Measurements from ENCODE around the gene ERAS.
"Not testable (repeated sequence)": the region's sequence is repeated elsewhere in the genome, so short reads cannot be mapped to it uniquely, and the experiment has no call there.

Gene ERAS

DNA sequence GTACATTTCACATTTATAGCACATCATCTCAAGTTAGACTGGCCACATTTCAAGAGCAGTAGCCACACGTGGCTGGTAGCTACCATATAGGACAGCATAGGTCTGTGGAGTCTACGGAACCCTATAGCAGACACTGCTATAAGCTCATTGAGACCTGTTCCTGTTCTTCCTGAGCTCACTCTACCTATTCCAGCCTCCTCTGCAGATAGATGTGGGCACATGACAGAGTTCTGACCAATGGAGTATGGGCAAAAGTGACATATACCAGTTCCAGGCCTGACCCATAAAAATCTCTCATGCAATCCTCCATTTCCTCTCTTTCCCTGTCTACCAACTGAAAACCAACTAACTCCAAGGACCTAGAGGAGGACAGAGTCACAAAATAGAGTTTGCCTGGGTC is 28.0 kb upstream of the ERAS start:
- DNase-seq, result no peak

DNA sequence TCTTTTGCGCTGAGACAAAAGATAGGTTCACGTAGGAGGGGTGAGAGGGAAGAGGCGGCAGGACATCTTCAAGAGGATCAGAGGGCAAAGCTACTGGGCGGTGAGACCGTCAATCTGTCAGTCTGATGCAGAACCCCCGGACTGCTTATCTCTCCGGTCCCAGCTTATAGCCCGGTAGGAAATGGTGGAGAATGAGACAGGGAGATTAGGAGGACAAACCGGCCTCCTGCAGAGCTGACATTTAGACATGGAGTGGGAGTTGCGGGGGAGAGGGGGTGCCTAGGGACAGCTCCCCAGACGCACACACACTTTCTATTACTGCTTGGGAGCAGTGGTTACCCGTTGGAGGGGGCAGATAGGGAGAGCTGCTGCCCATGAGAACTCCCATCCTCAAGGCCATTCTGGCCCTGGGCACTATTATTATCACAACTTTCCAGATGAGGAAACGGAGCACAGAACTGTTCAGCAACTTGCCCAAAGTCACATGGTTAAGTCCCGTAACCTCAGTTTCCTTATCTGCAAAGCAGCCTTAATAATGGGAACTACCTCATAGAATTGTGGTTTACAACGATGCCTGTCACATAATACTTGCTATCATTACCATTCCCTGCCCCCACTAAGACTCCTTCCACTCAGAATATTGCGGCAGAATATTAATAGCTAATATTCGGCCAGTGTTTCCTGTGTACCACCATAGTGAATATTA is 25.6 kb upstream of the ERAS start:
- DNase-seq, result no peak

DNA sequence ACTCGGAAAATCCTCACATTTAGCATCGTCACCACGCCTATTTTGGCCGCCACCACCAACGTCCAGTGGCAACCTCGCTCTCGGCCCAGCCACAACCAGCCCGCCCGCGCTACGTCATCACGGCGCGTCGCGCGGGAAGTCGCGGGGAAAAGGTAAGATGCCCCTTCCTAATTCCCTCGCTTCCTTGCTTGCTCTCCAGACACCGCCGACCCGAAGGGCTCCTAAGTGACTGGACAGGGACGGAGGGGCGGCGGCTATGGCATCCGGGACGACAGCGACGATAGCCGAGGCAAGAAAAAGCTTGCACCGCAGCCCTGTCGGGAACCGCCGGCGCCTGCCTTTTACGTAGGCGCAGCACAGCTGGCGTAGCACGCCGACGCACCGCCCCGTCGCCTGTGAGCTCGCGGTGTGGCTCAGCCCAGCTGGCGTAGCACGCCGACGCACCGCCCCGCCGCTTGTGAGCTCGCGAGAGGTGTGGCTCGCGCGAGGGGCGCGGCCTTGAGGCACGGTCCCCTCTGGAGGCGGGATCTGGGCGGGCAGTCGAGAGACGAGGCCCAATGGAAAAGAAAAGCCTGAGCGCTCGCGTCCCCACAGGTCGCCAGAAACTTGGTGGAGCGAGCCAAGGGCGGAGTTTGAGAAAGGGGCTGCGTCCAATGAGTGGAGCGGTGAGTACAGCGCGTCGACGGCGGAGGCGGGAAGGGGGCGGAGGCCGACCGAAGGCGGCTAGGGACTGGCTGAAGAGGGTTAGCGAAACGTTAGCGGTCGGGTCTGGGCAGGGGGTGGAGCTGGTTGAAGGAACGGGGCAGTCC is 24.8 kb upstream of the ERAS start, which contains the start of gene HDAC6:
TSS of gene HDAC6 (plus strand) at position 788 of the 809 bp plus-strand sequence. CDS start 626 bp downstream, outside the sequence.
- DNase-seq, result peak; percentile 91

DNA sequence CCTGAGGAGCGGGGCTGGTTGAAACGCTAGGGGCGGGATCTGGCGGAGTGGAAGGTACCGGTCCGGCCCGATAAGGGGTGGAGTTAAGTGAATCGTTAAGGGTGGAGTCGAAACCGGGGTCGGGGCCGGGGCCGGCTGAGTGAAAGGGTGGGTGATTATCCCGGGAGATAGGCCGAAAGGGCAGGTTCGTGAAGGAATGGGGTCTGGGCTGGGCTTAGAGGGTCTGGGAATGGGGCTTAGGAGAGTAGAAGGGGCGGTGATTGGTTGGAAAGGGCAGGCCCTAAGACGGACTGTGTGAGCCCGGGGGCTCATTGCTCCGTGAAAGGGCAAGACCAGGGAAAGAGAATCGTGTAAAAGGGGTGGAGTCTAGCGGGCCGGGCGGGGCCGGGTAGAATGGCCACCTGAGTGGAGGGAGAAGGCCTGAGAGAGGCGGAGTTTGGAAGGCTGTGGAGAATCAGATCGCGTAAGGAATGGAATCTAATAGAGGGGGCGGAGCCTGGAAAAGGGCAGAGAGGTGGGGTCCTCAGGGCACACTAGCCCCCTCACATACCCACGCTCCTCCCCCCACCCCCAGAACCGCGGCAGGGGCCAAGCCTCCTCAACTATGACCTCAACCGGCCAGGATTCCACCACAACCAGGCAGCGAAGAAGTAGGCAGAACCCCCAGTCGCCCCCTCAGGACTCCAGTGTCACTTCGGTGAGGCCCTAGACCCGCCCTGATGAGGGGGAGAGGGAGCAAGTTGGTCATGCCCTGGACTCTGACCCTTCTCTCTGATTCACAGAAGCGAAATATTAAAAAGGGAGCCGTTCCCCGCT is 24.0 kb upstream of the ERAS start:
- peak; percentile 39 for DNase-seq

DNA sequence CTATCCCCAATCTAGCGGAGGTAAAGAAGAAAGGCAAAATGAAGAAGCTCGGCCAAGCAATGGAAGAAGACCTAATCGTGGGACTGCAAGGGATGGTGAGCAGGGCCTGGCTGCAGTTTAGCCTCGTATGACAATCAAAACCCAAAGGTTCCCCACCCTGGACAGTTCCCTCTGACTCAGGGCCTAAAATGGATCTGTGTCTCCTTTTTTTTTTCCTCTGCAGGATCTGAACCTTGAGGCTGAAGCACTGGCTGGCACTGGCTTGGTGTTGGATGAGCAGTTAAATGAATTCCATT is 23.5 kb upstream of the ERAS start:
- DNase-seq, result no peak

DNA sequence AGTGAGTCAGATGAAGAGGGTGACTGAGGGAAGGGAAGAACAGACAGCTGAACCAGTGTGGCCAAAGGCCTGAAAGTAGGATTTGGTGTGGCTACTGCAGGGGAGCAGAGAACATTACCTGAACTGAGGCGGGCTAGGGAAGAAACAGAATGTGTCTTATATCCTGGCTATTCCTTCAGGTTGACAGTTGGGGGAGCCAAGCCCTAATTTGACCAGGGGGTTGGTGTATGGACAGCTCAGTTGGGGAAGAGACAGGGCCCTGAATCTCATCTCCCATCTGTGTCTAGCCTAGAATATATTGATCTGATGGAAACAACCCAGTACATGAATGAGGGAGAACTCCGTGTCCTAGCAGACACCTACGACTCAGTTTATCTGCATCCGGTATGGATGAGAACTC is 20.2 kb upstream of the ERAS start:
- DNase-seq, result no peak

DNA sequence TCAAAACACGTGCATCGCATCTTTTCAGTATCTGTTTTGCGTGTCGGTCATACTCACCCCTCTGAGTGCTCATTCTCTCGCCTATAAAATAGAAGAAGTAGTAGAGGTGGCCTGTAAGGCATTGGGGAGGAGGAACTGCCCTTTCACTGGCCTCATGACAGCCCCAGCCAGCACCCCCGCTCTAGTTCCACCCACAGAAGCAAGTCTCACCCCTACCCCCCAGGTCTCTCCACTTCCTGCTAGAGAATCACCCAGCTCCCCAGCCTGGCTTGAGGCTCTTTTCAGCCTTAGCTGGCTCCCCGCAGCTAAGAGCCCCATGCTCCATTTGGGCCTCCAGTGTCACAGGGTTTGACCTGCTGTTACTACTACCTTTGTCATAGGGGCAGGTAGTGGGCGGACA is 12.7 kb upstream of the ERAS start:
- no peak for DNase-seq

DNA sequence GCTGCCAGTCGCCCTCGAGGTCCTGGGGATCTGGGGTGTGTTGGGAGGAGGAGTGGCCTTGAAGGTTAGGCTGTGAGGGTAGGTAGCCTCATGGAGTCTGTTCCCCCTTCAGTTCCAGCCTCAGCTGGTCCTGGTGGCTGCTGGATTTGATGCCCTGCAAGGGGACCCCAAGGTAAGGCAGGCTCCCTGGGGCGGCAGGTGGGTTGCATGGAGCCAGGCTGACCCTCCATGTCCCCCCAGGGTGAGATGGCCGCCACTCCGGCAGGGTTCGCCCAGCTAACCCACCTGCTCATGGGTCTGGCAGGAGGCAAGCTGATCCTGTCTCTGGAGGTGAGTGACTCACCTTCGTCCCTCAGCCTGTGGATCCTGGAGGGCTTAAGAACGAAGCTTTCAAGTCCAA is 11.6 kb upstream of the ERAS start:
- DNase-seq, result no peak

DNA sequence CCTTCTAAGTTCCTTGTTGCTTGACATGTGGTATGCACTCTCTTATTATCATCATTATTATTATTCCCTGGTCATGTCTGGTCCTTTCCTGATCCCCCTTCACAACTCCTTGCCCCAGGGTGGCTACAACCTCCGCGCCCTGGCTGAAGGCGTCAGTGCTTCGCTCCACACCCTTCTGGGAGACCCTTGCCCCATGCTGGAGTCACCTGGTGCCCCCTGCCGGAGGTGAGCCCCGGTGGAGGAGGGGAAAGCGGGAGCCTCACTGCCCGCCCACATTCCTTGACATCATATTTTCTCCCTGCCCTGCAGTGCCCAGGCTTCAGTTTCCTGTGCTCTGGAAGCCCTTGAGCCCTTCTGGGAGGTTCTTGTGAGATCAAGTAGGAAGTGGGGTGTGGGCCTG is 11.0 kb upstream of the ERAS start:
- DNase-seq, result no peak

DNA sequence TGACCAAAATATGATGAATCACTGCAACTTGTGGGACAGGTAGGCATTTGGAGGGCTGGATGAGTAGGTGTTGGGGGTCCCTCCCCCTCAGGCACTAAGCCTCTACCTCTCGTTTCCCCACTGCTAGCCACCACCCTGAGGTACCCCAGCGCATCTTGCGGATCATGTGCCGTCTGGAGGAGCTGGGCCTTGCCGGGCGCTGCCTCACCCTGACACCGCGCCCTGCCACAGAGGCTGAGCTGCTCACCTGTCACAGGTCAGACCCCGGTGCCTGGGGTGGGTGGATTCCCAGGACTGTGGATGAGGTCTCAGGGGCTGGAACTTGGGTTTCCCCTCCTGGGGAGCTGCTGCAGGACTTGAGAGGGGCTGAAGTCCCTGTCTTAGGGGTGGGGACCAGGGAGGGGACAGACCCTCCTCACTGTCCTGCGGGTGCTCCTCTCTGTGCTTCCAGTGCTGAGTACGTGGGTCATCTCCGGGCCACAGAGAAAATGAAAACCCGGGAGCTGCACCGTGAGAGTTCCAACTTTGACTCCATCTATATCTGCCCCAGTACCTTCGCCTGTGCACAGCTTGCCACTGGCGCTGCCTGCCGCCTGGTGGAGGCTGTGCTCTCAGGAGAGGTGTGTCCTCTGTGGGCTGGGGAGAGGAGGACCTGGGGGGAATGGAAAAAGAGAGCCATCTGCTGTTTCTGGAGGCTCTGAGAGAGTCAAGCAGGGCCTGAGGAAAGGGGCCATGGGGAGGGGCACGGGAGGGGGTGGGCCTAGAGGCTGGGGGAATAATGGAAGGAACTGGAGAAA is 10.1 kb upstream of the ERAS start:
- no peak for DNase-seq

DNA sequence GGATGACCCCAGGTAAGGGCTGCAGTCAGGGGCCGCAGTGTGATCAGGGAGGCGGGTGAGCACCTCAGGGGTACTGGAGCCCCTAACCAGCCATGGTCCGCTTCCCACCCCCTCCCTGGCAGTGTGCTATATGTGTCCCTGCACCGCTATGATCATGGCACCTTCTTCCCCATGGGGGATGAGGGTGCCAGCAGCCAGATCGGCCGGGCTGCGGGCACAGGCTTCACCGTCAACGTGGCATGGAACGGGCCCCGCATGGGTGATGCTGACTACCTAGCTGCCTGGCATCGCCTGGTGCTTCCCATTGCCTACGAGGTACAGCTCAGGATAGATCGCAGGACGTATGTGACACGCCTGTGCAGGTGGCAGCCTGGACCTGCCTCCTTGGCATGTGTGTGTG is 8.2 kb upstream of the ERAS start:
- no peak for DNase-seq

DNA sequence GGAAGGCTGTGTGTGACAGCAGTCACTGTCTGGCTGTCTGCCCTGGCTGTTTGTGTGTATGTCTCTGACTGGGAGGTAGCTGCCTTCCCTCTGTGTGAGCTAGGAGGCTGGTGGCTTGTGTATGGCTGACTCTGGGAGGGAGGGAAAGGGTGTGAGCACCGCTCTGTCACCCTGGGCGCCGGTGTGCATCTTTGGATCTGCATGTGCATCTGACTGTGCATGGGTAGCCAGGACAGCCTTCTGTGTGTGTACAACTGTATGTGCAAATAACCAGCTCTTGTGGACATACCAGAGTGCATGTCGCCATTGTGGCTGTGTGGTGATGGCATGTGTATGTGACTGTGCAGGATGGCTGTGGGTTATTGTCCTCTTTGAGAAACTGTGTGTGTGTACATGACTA is 7.4 kb upstream of the ERAS start:
- no peak for DNase-seq

DNA sequence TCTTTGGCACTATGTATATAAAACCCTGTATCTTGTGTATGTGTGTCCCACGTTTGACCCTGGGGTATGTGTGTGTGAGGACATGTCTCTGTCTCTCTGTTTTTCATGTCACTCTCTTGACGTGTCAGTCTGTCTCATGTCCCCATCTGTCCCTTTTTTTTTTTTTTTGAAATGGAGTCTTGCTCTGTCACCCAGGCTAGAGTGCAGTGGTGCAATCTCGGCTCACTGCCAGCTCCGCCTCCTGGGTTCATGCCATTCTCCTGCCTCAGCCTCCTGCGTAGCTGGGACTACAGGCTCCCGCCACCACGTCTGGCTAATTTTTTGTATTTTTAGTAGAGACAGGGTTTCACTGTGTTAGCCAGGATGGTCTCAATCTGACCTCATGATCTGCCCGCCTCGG is 6.9 kb upstream of the ERAS start:
- not testable (repeated sequence) for DNase-seq

DNA sequence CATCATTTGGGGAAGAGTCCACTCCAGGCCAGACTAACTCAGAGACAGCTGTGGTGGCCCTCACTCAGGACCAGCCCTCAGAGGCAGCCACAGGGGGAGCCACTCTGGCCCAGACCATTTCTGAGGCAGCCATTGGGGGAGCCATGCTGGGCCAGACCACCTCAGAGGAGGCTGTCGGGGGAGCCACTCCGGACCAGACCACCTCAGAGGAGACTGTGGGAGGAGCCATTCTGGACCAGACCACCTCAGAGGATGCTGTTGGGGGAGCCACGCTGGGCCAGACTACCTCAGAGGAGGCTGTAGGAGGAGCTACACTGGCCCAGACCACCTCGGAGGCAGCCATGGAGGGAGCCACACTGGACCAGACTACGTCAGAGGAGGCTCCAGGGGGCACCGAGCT is 3.3 kb upstream of the ERAS start:
- no peak for DNase-seq

DNA sequence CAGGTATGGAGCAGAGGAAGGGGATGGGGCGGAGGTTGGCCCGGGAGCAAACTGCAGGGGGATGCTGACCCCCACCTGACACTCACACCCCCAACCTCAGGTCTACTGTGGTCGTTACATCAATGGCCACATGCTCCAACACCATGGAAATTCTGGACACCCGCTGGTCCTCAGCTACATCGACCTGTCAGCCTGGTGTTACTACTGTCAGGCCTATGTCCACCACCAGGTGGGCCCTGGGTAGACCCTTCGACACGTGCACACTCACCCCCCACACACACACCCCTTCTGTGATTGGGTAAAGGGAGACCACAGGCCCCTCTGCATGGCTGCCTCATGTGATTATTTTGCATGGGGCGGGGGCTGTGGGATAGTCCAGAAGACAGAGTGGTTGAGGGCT is 2.2 kb upstream of the ERAS start:
- DNase-seq, result no peak

DNA sequence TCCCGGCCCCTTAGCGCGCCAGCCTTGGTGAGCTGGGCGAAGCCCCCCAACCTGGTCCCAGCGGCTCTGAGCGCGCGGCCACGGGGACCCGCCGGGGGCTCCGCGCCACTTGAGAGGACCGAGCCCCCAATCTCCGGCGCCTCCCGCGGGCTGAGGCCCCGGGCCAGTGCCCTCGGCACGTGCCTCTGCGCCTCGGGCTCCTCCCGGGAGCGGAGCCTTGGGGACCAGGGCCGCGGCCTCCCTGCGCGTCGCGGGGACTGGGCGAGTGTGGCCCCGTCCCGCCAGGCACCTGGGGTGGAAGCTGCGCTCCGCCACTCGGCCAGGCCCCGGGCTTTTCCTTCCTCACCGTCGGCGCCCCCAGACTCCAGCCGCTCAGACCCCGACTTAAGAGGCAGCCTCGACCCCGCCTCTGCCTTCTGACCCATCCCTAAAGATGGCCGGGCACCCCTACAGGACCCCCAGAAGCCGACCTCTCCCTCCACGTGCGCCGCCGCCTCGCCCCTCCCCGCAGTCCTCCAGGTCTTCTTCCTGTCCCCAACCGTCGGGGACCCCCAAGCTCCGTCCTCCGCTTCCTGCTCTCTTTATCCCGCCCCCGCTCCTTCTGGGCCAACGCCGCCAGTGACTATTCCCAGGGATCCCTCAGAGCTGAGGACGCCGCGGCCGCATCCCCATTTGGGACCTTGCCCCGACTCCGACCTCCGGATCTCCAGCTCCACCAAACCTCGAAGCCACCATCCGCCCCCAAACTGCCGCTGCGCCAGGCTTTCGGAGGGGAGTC is 752 bp downstream of the ERAS start:
- DNase-seq, result no peak

DNA sequence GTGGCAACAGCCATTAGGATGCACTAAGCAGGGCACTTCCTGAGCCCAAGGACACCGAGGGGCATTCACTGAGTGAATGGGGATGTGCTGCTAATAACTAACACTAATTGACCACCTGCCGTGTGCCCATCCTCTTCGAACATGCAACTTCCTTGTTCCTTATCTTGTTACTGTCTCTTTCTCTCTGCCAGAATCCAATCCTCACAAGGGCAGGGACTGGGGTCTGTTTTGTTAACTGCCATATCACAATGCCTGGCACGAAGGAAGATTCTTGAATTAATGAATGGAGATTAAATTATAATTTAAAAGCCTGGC is 1.3 kb downstream of the ERAS start:
- no peak for DNase-seq

DNA sequence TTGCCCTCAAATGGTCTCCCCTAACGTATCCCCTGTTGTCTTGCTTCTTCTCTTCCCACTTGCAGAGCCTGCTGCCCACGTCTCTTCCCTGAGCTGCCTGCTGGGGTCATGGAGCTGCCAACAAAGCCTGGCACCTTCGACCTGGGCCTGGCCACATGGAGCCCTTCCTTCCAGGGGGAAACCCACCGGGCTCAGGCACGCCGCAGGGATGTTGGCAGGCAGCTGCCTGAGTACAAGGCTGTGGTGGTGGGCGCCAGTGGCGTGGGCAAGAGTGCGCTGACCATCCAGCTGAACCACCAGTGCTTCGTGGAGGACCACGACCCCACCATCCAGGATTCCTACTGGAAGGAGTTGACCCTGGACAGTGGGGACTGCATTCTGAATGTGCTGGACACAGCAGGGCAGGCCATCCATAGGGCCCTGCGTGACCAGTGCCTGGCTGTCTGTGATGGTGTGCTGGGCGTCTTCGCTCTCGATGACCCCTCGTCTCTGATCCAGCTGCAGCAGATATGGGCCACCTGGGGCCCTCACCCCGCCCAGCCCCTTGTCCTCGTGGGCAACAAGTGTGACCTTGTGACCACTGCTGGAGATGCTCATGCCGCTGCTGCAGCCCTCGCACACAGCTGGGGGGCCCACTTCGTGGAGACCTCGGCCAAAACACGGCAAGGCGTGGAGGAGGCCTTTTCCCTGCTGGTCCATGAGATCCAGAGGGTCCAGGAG is 2.9 kb downstream of the ERAS start:
- no peak for DNase-seq

DNA sequence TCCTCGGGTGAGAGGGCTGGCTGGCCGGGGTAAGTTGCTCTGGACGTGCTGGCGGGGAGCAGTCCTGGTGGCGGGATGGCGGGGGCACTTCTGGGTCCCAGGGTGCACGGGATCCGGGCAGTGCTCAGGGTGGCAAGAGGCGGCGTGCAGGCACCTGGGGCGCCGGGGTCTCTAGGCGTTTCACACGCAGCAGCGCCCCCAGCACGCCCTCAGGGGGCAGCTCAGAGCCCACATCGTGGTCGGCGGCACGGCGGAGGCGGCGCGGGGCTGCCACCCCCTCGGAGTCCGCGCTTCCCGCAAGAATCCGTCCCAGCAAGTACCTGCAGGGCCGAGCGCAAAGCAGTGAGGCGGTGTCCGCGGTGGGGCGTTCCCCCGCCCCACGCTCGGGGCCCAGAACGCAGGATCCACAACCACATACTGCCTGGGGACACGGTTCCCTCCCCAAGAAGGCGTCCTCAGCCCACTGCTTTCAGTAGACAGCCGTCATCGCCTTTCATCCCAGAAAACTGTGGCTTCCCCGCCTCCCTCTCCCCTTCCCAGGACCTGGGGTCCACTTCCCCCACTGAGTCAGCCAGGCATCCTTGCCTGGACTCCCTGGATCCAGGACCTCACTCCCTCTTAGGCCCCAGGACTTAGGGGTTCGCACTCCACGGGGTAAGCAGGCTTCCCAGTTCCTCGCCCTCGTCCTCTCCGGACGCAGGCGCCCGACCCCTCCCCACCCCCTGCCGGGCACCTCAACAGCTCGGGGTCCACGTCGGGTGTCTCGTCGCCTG is 5.0 kb downstream of the ERAS start:
- no peak for DNase-seq

DNA sequence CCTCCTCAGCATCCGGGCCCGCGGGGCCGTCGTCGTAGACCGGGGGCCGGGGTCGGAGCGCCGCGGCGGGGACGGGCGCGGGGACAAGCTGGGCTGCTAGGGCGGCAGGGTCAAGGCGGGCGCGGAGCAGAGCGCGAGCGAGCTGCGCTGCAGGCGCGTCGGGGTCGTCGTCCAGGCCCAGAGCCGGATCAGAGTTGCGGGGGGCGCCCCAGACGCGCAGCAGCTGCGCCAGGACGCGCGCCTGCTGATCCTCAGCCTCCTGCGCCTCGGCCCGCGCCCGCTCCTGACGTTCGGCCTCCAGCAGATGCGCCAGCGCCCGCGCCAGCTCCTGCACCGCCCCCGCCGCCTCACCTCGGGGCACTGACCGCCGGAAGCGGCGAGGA is 5.6 kb downstream of the ERAS start:
- no peak for DNase-seq

DNA sequence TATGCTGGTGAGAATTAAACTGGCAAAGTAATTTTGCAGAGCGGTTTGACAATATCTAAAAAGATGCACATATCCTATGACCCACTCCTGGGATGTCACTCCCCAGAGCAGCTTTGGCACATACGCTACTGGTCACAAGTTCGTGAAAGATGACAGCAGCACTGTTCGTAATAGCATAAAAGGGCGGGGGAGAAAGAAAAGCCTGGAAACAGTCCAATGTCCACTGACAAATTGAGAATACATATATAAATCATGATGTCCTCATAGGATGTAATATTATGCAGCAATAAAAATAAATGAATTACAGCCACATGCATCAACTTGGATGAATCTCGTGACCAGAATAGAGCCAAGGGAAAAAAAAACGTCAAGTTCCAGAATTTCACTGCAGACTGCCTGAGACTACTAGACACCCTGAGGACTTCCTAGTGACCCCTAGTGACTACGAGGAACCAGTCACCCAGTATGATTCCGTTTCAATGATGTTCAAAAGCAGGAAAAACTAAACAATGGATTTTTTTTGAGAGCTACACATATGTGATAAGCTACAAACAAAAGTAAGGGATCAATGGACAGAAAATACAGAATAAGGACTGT is 7.3 kb downstream of the ERAS start:
- DNase-seq, result no peak
